ENCODE data around the gene BUB1.
"Not testable (repeated sequence)": the region's sequence is repeated elsewhere in the genome, so short reads cannot be mapped to it uniquely, and the experiment has no call there.

- not testable (repeated sequence) for TF ChIP-seq EP300, CTCF (IDR thresholded peaks at IDR 0.05)
These were observed 41.8 kb downstream of the BUB1 start for GRCh38 chr2:110635949-110636628.

Data from ovary (tissue), 3 donors.